Middle frontal gyrus (tissue), 1 donor: Measurements from ENCODE around the gene CRYBB1.
A peak's percentile ranks its signal among the peaks of the same experiment; 100 is the strongest.
"Not testable (repeated sequence)": the region's sequence is repeated elsewhere in the genome, so short reads cannot be mapped to it uniquely, and the experiment has no call there.

ENCODE experiments used
- DNase-seq: peaks from one replicate; pipeline ENCODE4 v3.0.0-alpha.2; 2015; ENCODE audit warnings: low spot score; ENCODE audit errors: extremely low spot score

Gene CRYBB1

GRCh38 chr22:26636296-26636695 is 18.5 kb upstream of the CRYBB1 start:
- no peak for DNase-seq

DNA sequence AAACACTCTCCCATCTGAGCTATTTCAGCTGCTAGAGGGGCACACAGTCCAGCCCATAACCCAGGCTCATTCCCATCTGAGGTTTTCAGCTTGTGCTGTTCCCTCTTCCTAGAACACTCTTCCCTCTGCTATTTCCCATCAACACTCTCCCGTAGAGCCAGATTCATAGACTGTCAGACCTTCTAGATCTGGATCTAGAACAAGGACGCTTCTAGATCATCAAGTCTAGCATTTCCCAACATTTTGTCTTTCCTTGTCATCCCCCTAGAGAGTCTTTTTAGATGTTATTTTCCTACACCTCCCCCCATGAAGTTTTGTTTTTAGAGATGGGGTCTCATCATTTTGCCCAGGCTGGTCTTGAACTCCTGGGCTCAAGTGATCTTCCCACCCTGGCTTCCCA is 17.3 kb upstream of the CRYBB1 start:
- no peak for DNase-seq

- DNase-seq: no peak
Measured at GRCh38 chr22:26634189-26634588, 16.4 kb upstream of the CRYBB1 start.

DNA sequence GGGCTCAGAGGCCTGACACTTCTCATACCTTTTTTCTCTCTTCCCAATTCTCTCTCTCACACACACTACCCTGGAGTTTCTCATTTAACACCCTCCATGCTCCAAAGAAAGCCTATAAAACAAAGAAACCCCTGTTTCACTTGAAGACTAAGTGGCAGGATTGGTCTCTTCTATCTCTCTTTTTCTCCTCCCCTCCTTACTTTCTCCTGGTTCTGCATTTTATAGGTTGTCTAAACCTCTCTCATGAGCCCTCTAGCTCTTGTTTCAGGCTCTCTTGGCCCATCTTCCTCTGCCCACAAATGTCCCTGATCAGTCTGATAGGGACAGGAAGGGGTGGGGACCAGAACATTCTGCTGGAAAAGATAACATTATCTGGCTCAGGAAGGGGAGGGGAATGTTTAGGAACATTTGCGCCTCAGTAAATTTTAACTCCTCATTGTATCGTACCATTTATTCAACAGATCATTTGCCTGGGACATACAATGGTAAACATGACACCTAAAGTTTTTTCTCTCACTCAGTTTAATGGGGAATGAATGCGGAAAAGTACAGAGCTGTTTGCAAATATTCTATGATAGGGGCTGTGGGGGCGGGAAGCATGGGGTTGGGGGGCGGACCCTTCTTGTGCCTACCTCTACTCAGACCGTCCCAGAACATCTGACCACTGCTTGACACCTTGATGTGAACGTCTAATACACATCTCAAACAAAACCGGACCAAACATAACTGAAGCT is 14.8 kb upstream of the CRYBB1 start:
- DNase-seq: no peak

DNA sequence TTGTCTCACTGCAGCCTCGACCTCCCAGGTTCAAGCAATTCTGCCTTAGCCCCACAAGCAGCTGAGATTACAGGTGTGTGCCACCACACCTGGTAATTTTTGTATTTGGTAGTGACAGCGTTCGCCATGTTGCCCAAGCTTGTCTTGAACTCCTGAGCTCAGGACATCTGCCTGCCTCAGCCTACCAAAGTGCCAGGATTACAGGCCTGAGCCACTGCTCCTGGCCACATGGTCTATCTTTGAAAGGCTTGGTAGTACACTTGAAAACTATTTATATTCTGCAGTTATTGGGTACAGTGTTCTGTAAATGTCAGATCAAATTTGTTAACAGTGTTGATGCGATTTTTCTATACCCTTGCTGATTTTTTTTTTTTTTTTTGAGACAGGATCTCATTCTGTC is 13.5 kb upstream of the CRYBB1 start:
- DNase-seq: no peak

GRCh38 chr22:26629988-26630761 is 12.3 kb upstream of the CRYBB1 start:
- DNase-seq: no peak

GRCh38 chr22:26624803-26625202 is 7.0 kb upstream of the CRYBB1 start:
- DNase-seq: no peak

- no peak for DNase-seq
Measured at GRCh38 chr22:26623984-26624383, 6.2 kb upstream of the CRYBB1 start.

GRCh38 chr22:26621663-26622062 is 3.8 kb upstream of the CRYBB1 start, which contains the start of gene CRYBA4:
Gene CRYBA4, plus strand, starts transcription at chr22:26621963. Its CDS starts 634 bp downstream, at chr22:26622597.
- DNase-seq: no peak

- DNase-seq: no peak
Measured at GRCh38 chr22:26620197-26620596, 2.4 kb upstream of the CRYBB1 start.

DNA sequence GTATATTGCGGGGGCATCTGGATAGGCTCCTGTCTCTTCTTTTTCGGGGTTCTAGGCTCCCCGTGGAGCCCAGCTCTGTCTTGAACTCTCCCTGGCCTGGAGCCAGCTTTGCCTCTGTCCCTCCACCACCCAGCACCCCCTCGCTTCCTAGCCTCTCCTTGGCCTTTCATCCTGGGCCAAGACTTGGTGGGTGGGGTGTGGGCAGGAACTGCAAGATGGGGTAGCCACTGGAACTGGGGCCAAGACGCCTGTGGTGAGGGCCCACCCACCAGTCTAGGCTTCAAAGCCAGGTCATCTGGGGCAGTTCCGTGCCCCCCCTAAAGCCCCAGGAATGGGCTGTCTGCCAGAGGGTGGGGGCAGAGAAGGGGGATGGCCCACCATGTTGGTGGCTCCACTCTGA is 1.7 kb upstream of the CRYBB1 start:
- no peak for DNase-seq

DNA sequence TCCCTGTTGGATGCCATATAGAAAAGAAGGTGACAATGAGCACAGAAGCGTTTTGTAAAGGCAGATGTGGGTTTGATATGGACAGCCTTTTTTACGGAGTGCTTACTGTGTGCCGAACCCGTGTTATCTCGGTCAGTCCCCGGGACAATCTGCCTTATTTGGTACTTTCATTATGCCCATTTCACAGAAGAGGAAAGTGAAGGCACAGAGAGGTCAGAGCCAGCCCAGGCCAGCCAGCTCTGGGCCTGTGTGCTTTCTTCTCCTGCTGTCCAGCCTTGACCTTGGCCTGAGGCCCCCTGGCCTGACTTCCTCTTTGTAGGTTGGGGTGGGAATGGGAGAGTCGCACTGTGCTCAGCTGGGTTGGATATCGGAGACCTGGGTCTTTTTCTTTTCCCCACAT is 628 bp upstream of the CRYBB1 start:
- no peak for DNase-seq

GRCh38 chr22:26616650-26617049 is 1.2 kb downstream of the CRYBB1 start:
- DNase-seq: no peak

- DNase-seq: no peak
Measured at GRCh38 chr22:26615830-26616435, 1.9 kb downstream of the CRYBB1 start.

DNA sequence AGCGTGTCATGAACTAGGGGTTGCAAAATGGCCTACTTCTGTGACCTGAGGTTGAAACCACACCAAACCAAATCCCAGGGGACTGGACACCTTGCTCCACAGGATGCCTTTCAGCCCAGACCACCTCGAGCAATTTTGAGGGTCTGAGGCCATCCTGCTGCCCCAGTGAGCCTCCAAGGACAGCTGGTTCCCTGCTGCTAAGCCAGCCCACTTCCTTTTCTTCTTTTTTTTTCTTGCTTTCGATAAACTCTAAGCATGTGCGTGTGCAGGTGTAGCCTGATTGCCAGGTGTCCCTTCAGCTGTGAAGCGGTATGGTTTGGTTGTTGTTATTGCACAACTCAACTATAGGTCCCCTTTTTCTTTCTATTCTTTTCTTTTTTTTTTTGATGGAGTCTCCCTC is 2.7 kb downstream of the CRYBB1 start:
- DNase-seq: no peak

- no peak for DNase-seq
Measured at GRCh38 chr22:26614322-26614721, 3.5 kb downstream of the CRYBB1 start.

GRCh38 chr22:26613753-26614152 is 4.1 kb downstream of the CRYBB1 start:
- not testable (repeated sequence) for DNase-seq

DNA sequence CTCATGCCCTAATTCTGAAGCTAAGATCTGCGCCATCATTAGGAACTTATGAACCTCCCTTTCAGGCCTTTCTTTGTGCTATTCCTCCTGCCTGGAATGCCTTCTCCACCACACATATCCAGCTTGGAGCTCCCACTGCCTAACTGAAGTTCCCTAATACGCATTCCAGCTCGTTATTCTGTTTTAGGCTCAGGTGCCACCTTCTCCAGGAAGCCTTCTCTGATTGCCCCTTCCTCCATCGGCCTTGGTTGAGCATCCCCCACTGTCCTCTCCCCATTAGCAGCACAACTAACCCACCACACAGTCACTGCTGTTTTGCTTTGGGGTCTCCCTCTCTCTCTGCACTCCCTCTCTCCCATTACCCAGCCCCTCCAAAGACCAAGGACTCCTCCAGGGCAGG is 5.2 kb downstream of the CRYBB1 start:
- no peak for DNase-seq

DNA sequence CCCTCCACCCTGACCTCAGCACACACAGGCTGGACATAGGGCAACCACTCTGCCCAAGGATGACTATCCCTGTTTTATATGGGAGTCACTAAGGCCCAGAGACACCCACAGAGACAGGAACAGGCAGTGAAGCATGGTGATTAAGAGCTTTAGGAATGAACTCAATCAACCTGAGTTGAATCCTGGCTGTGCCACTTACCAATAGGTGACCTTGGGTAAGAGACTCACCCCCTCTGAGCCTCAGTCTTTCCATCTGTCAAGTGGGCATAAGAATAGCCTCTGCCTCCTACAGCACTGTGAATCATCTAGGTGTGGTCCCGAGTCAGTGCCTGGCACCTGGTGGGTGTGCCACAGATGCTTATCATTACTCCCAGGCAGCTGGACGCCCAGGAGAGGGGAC is 6.8 kb downstream of the CRYBB1 start:
- DNase-seq: no peak

GRCh38 chr22:26610072-26610958 is 7.5 kb downstream of the CRYBB1 start:
- DNase-seq: peak; percentile 56

DNA sequence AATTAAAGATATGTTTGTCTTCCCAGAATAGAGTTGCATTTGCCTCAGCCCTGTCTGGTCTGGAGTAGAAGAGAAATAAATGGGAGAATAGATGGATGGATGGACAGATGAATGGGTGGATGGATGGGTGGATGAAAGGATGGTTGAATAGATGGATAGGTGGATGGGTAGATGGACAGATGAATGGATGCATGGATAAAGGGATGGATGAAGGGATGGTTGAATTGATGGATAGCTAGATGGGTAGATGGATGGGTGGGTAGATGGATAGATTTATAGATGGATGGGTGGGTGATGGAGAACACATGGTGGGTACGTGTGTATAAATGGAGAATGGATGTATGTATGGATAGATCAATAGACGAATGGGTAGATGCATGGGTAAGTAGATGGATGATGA is 8.5 kb downstream of the CRYBB1 start:
- DNase-seq: no peak
